SJSA1 (cell line): ENCODE measurements around the gene SCAPER. TPM values are rescaled to one million over a fixed set of nuclear protein-coding genes. Genes with fewer than 3 reads are reported as not detected.

Experiments used
- DNase-seq, 2 experiments: peaks; one replicate each; pipeline ENCODE4 v3.0.0-alpha.2; 2015 to 2020; ENCODE audit warnings: low spot score in 2 of 2, low read depth in 1 of 2
- H3K27ac ChIP-seq: fragments of 250-450 bp; sonication (Bioruptor Pico); 2 replicates; pipeline ENCODE4 v1.5.1; 2020; ENCODE audit warnings: mild to moderate bottlenecking, moderate library complexity
- H3K27me3 ChIP-seq: fragments of 250-450 bp; sonication (Bioruptor Pico); replicated peaks from 2 replicates; pipeline ENCODE4 v1.5.1; 2020; ENCODE audit warnings: mild to moderate bottlenecking, moderate library complexity
- H3K36me3 ChIP-seq: fragments of 250-450 bp; sonication (Bioruptor Pico); 2 replicates; pipeline ENCODE4 v1.5.1; 2020; ENCODE audit warnings: mild to moderate bottlenecking
- H3K4me1 ChIP-seq: fragments of 250-450 bp; sonication (Bioruptor Pico); replicated peaks from 2 replicates; pipeline ENCODE4 v1.6.1; 2021; ENCODE audit warnings: mild to moderate bottlenecking
- H3K4me3 ChIP-seq: fragments of 250-450 bp; sonication (Bioruptor Pico); 2 replicates; pipeline ENCODE4 v1.5.1; 2020; ENCODE audit warnings: mild to moderate bottlenecking
- H3K9me3 ChIP-seq: fragments of 250-450 bp; sonication (Bioruptor Pico); replicated peaks from 2 replicates; pipeline ENCODE4 v1.5.1; 2020; ENCODE audit warnings: mild to moderate bottlenecking
- total RNA-seq: library from RNA; depleted of rRNA; stranded (reverse); fragments of >200 nt; shearing (Covaris generic); gene quantifications from 2 replicates; pipeline ENCODE4 v1.2.3, GENCODE V29; 2014

Gene SCAPER
- total RNA-seq, 1 experiment from 2014 or later = 10.2 TPM

DNA sequence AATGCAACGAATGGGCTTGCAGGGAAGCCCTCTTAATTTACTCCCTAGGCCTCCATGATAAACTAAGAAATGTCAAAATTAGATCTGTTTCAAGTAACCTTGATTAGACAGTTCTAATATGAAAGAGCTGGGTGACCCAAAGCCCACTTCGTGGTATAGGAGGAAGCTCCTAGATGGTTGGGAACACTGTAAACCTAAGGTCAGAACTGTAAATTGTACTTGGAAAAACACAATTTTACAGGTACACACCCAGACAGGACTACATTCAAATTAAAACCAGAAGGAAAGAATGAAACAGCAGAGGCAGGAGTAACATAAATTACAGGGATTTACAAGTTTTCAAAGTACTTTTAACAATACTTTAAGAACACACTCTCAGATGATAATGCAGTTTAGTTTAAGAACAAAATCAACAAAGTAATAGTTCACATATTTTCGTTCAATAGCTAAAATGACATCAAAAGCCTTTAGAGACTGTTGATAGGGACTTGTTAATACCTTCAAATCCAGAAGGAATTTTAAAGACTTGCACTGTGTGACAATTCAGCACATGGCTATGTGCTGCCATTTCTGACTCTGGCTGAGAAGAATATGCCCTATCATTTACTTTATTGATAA is 550.2 kb downstream of the SCAPER start:
- H3K27ac ChIP-seq = no peak overlapping the region
- H3K9me3 ChIP-seq = no peaks in the 10 kb centered on the region
- H3K4me1 ChIP-seq = no peaks in the 10 kb centered on the region; the same call in 1 of the 2 replicates
- no peaks in the 10 kb centered on the region for H3K36me3 ChIP-seq
- no peaks in the 10 kb centered on the region for H3K27me3 ChIP-seq
- no peak overlapping the region for H3K4me3 ChIP-seq
- DNase-seq = no peak

DNA sequence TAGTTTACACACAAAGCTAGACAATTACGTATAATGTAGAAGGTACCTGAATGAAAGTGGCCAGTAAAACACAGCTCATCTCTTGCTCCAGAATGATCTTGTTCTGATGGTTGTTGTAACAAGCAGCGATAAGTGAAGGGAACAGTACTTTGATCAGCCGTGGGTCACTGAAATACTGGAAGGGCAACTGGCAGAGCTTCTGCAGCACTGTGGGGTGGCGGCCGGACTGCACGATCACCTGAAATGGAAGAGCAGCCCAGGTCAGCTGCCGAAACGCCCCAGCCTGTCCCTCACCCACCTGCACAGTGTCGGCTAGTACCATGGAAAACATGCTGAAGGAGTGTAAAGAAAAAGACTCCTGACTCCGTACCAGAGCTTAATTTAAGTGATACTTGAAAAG is 551.2 kb downstream of the SCAPER start:
- Histone ChIP-seq H3K27me3 (no peaks in the 10 kb centered on the region), H3K4me3 (no peak overlapping the region), H3K4me1 (no peaks in the 10 kb centered on the region; the same call in 1 of the 2 replicates), H3K36me3 (no peaks in the 10 kb centered on the region), H3K27ac (no peak overlapping the region), H3K9me3 (no peaks in the 10 kb centered on the region)
- no peak for DNase-seq

DNA sequence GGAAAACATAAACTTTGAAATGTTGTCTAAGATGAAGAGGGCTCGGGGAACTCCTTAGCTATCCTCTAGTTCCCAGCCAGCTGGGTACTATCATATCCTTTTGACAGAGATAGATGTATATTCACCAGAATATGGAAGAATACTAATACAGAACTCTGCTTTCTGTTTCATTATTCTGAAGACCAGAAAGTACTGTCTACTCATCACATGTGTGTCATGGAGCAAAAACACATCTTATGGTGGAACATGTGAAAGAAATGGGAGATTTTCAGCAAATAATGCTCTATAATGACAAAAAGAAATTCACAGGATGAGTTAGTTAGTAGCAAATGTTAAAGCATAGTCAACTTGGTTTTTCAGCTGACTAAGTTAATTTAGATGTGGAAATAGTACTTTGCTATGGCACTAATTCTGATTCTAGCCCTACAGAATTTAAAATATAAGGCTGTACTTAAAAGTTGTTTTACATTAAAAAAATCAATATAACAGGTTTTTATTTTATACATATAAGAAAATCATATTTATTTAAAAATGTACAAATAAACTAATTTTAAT is 552.0 kb downstream of the SCAPER start:
- Histone ChIP-seq H3K36me3 (no peaks in the 10 kb centered on the region), H3K27me3 (no peaks in the 10 kb centered on the region), H3K27ac (no peak overlapping the region), H3K4me1 (no peaks in the 10 kb centered on the region; the same call in 1 of the 2 replicates), H3K4me3 (no peak overlapping the region), H3K9me3 (no peaks in the 10 kb centered on the region)
- DNase-seq = no peak

DNA sequence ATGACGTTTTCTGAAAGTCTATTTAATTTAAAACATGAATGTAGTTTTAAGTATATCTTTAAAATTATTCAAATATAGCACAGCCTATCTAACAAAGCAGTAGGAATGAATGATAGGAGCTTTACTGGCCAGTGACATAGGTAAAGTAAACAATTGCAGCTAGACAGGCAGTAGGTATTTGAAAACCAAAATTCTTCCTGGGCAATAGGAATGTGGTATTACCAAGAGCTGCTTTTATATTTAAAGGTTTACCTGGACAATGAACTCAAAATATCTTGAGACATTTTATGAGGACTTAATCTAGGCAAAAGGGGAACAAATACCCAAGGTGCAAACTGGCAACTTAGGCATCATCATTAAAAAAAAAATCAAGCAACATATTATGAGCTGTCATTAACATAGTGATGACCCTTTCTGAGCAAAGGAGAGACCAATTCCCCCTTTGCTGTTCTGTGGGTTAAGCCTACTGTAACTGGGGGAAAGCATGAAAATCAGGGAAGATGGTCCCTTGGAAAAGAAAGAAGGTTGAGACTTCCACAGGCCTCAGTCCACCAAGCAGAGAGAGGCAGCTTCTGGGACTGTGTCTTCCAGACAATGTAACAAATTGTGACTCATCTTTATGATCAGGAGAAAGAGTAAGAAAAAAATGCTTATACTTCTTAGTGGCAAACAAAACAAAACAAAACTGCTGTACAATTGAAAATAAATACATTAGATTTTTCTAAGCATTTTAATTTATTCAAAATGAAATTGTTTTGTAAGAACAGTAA is 555.7 kb downstream of the SCAPER start:
- H3K36me3 ChIP-seq = no peaks in the 10 kb centered on the region
- no peaks in the 10 kb centered on the region; the same call in 1 of the 2 replicates for H3K4me1 ChIP-seq
- H3K27ac ChIP-seq = no peak overlapping the region
- H3K9me3 ChIP-seq = no peaks in the 10 kb centered on the region
- H3K4me3 ChIP-seq = no peak overlapping the region
- DNase-seq = peak in 1 of 2 experiments; percentile 29
- H3K27me3 ChIP-seq = peaks cover 2% of the 10 kb centered on the region; the same call in 1 of the 2 replicates

DNA sequence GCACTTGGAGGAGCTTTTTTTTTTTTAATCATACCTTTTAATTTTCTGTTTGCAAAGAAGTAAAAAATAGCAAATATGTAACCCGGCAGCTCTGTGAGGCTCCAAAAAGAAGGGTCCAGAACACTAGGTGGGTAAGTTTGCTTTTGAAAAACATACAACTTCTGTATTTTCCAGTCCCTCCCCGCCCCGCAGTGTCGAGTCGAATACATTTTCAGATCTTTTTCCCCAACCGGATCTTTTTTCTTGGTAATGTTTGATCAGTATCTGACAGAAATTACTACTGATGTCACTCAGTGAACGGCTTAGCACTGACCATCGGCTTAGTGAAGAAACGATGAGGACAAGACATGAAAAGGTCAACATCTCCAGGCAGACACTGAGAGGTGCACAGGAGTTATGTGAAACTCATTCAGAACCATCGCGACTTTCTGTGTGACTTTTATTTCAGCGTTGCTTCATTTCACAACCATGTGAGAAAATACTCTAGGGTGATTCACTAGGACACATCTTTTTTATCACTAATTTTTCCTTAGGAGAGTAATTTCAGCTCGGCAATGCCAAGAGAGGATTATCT is 557.6 kb downstream of the SCAPER start:
- DNase-seq = no peak

DNA sequence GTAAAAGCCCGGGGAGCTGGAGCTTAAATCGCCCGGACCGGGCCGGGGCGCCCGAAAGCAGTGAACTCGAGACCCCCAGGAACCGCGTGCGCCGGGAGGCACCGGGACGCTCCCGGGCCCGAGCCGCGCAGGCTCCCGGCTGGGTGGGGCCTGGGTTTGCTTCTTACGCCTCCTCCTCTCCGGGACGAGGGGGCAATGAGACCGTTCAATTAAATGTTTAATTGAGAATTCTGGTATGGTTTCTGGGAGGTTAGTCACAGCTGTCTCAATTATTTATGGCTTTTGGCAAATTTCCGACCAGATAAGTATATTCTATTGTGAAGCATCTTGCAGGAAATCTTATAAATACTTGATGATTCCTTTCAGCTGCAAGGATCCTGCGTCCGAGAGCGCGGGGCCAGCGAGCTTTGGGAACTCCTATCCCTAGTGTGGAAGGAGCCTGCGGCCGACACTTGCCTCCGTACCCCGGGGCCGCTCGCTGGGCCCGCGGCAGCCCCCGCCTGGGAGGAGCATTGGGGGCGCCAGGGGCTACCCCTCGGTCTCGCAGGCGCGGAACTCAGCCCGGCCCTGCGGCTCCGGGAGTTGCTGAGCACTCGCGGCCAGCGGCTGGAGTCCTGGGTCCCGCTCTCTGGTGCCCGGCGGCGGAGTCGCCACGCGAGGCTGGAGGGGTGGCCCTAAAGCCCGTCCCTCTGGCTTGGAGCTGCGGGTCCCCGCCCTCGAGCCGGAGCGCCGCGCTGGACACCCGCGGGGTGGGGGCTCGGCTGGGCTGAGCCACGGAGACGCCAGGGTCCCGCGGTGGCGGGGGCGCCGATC is 558.3 kb downstream of the SCAPER start:
- DNase-seq = no peak
- peaks cover 6% of the 10 kb centered on the region for H3K27me3 ChIP-seq
- H3K4me3 ChIP-seq = no peak overlapping the region
- no peaks in the 10 kb centered on the region for H3K9me3 ChIP-seq
- no peak overlapping the region for H3K27ac ChIP-seq
- H3K4me1 ChIP-seq = no peaks in the 10 kb centered on the region; the same call in none of the 2 replicates
- no peaks in the 10 kb centered on the region; the same call in 1 of the 2 replicates for H3K36me3 ChIP-seq

More for the DNA sequence above, 557.6 kb downstream of the SCAPER start:
- no peaks in the 10 kb centered on the region for H3K9me3 ChIP-seq
- H3K4me1 ChIP-seq = no peaks in the 10 kb centered on the region; the same call in 1 of the 2 replicates
- H3K27ac ChIP-seq = no peak overlapping the region
- H3K4me3 ChIP-seq = no peak overlapping the region
- H3K27me3 ChIP-seq = peaks cover 2% of the 10 kb centered on the region; the same call in 1 of the 2 replicates
- no peaks in the 10 kb centered on the region for H3K36me3 ChIP-seq

DNA sequence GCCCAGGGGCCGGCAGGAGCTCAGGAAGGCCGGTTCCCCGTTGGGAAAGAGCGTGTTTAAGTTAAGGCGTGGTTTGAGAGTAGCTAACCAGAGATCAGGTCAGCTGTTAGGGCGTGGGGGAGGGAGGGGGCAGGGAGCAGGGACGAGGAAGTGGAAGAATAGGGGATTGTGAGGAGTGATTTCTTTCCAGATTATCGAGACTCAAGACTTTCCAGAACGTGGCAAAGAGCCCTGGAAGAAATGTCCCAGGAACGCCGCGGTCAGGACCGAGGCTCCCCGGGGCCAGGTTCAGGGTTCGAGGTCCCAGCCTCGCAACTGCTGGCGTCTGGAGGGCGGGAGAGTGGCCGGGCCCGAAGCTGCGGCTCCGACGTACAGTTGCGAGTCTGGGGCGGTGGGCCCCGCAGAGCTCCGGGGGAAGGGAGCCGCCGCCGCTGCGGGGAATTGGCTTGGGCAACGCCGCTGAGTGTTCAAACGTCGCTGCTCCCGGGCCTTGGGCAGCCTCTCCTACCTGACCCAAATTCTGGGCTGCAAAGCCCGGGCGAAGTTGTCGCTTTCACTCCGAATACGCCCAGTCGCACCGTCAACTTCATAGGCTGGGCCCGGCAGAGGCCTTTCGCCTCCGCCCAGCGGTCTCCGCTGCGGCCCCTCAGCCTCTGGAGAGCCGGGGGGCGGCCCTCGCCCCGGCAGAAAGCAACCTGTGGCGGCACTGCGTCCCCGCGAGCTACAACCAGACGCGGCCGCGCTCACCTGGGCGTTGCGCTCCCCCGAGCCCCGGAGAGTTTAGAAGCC is 559.1 kb downstream of the SCAPER start:
- Histone ChIP-seq H3K27me3 (peaks cover 12% of the 10 kb centered on the region), H3K36me3 (no peaks in the 10 kb centered on the region; the same call in 1 of the 2 replicates), H3K4me1 (peaks cover 3% of the 10 kb centered on the region), H3K4me3 (no peak overlapping the region), H3K27ac (no peak overlapping the region), H3K9me3 (no peaks in the 10 kb centered on the region)
- no peak for DNase-seq

DNA sequence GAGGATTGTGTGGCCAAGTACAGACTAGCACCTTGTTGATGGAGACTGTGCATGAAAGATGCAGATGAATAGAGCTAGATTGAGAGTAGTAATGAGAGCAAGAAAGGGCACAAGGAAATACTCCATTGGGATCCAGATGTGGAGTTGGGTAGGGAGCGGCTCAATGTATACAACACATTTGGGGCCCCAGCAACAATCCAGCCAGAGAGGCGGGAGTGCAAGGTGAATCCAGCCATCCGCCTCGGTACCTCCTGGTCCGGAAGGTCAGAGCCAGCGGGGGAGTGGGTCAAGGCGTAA is 559.6 kb downstream of the SCAPER start:
- no peak for DNase-seq

DNA sequence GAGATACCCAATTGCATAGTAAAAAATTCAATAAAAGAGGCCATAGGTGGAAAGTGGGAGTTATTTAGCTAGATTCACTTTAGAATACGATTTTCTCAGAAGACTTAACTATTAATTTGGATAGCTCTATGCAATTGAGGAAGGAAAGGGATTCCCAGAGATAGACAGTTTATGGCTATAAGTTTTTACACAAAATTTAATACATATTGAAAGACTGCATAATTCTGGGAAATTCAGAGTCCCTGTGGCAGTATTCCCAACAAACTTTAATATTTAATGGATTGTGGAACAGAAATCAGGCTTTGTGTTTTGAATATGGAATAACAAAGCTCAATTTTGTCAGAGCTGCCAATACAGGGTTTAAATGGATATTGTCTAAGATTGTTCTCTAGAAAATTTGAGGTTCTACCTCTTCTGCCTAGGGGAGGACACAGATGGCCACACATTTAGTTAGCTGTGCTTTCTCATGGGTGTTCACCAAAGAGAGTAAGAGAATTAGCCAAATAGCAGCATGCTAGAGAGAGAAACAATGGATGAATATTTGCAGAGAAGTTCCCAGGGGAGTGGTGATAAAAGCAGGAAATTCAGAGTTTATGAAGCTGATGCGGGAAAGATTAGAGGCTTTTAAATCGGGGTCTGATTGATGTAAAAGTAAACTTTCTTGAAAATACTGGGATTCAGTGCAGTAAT is 560.1 kb downstream of the SCAPER start:
- H3K36me3 ChIP-seq = no peaks in the 10 kb centered on the region; the same call in 1 of the 2 replicates
- H3K27ac ChIP-seq = no peak overlapping the region
- no peak overlapping the region for H3K4me3 ChIP-seq
- peaks cover 12% of the 10 kb centered on the region for H3K4me1 ChIP-seq
- DNase-seq = no peak
- H3K27me3 ChIP-seq = peaks cover 22% of the 10 kb centered on the region
- no peaks in the 10 kb centered on the region for H3K9me3 ChIP-seq

More for the DNA sequence above, 559.6 kb downstream of the SCAPER start:
- no peaks in the 10 kb centered on the region; the same call in 1 of the 2 replicates for H3K36me3 ChIP-seq
- peaks cover 17% of the 10 kb centered on the region for H3K27me3 ChIP-seq
- no peak overlapping the region for H3K4me3 ChIP-seq
- H3K4me1 ChIP-seq = peaks cover 8% of the 10 kb centered on the region
- H3K27ac ChIP-seq = no peak overlapping the region
- no peaks in the 10 kb centered on the region for H3K9me3 ChIP-seq

DNA sequence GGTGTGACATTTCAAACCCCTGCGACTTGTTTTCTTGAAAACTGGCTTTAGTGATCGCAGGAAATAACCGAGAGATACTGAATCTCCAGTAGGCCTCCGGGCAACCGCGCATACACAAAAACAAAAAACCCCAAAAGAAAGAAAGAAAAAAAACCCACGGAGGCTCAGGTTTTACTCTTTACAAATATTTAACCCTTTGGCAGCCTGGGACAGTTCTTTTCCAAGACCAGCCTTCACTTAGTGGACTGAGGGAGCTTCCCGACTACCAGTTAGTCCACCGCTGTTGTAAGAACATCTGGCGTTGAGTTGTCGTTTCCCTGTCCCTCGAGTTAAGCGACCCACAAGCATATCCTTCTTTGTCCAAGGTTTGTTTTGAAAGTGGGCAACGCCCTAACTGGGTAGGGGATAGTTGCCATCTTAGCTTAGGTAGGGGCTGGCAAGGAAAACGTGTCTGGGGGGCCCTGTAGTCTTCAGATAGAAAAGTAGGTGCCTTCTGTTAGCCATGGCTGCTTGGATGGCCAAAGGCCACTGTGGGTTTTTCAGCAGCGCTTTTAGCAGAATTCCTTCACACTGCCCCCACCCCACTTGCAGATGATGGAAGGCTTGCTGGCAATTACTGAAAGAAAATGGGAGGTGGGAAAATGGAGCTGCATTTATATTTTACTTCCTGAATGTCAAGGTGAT is 561.7 kb downstream of the SCAPER start:
- H3K36me3 ChIP-seq = no peaks in the 10 kb centered on the region; the same call in 1 of the 2 replicates
- DNase-seq = no peak
- no peak overlapping the region for H3K4me3 ChIP-seq
- peaks cover 12% of the 10 kb centered on the region for H3K4me1 ChIP-seq
- H3K9me3 ChIP-seq = no peaks in the 10 kb centered on the region
- peaks cover 33% of the 10 kb centered on the region for H3K27me3 ChIP-seq
- no peak overlapping the region for H3K27ac ChIP-seq

DNA sequence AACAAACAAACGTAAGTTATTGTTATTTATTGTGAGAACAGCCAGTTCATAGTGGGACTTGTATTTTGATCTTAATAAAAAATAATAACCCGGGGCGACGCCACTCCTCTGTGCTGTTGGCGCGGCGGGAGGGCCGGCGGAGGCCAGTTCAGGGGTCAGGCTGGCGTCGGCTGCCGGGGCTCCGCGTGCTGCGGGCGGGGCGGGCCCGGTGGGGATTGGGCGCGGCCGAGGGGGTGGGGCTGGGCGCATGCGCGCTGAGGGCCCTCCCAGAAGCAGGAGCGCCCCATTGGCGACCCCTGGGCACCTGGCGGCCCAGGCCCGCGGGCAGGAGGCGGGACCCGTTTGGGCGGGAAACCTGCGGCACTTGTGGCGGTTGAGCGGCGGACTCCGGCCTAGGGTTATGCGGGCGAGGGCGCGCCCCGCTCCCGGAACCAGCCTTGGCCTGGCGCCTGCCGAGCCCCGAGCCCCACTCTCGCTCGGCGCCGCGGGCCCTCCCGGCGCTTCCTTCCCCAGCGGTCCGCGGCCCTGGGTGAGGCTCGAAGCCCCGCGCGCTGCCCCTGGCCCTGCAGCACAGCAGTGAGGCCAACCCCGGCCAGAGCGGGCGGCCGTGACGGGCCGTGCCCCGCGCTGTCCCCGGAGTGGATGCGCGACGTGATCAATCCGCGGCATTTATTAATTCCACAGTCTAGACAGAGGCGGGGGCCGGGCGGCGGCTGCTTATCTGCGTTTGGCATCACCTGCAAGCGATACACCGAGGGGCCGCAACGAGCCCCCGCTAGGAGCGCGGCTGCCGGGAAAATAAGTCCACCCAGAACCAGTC is 562.5 kb downstream of the SCAPER start:
- Histone ChIP-seq H3K27ac (no peak overlapping the region), H3K27me3 (peaks cover 33% of the 10 kb centered on the region), H3K36me3 (no peaks in the 10 kb centered on the region; the same call in 1 of the 2 replicates), H3K9me3 (no peaks in the 10 kb centered on the region), H3K4me3 (no peak overlapping the region), H3K4me1 (peaks cover 13% of the 10 kb centered on the region)
- no peak for DNase-seq
